ENCODE results near the gene HCRTR2.

GRCh38 chr6:55199239-55199638 is 24.9 kb downstream of the HCRTR2 start:
- TF ChIP-seq CTCF (IDR thresholded peaks at IDR 0.05; ENCODE audit: borderline replicate concordance, extremely low read depth, low read length, poor library complexity, severe bottlenecking), result no peak
- TF ChIP-seq EZH2 (IDR thresholded peaks at IDR 0.05; ENCODE audit: borderline replicate concordance, low read depth, low read length, severe bottlenecking), result no peak
